Measurements from ENCODE around the gene ACBD6.

The ACBD6 gene

DNA sequence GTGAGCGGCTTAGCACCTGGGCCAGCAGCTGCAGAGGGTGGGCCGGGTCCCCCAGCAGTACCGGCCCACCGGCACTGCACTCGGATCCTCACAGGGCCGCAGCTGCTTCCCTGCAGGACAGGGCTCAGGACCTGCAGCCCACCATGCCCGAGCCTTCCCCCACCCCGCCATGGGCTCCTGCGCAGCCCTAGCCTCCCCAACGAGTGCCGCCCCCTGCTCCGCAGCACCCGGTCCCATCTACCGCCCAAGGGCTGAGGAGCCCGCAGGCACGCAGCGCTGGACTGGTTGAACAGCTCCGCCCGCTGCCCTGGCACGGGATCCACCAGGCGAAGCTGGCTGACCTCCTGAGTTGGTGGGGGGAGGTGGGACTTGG, 6.3 kb upstream of the ACBD6 start:
- POLR2A ChIA-PET: no interaction called here
- Histone ChIP-seq H3K9me3 (ENCODE audit: control insufficient read depth, insufficient read depth, low read depth, low read length) (no peaks in the 10 kb centered on the region), H3K36me3 (ENCODE audit: control insufficient read depth in 2 of 2, insufficient read depth in 1 of 2, low read length in 2 of 2) (no peaks in the 10 kb centered on the region), H3K27ac (ENCODE audit: extremely low read depth, low read depth, low read length) (no peak overlapping the region), H3K4me3 (ENCODE audit: low read depth, low read length) (no peak overlapping the region), H3K4me1 (ENCODE audit: control insufficient read depth, insufficient read depth, low read length) (no peaks in the 10 kb centered on the region)
- CTCF ChIA-PET: interaction anchor here (0.6 to 0.7 kb wide), 2 partner anchors 27 to 657 kb away, joined by 3 read pairs; no protein-coding TSS in a partner anchor
- TF ChIP-seq, protein P1, sequence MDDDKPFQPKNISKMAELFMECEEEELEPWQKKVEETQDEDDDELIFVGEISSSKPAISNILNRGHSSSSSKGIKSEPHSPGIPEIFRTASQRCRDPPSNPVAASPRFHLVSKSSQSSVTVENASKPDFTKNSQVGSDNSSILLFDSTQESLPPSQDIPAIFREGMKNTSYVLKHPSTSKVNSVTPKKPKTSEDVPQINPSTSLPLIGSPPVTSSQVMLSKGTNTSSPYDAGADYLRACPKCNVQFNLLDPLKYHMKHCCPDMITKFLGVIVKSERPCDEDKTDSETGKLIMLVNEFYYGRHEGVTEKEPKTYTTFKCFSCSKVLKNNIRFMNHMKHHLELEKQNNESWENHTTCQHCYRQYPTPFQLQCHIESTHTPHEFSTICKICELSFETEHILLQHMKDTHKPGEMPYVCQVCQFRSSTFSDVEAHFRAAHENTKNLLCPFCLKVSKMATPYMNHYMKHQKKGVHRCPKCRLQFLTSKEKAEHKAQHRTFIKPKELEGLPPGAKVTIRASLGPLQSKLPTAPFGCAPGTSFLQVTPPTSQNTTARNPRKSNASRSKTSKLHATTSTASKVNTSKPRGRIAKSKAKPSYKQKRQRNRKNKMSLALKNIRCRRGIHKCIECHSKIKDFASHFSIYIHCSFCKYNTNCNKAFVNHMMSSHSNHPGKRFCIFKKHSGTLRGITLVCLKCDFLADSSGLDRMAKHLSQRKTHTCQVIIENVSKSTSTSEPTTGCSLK (tag by site-specific recombination; IDR thresholded peaks at IDR 0.05): no peak
- TF ChIP-seq, protein P2, sequence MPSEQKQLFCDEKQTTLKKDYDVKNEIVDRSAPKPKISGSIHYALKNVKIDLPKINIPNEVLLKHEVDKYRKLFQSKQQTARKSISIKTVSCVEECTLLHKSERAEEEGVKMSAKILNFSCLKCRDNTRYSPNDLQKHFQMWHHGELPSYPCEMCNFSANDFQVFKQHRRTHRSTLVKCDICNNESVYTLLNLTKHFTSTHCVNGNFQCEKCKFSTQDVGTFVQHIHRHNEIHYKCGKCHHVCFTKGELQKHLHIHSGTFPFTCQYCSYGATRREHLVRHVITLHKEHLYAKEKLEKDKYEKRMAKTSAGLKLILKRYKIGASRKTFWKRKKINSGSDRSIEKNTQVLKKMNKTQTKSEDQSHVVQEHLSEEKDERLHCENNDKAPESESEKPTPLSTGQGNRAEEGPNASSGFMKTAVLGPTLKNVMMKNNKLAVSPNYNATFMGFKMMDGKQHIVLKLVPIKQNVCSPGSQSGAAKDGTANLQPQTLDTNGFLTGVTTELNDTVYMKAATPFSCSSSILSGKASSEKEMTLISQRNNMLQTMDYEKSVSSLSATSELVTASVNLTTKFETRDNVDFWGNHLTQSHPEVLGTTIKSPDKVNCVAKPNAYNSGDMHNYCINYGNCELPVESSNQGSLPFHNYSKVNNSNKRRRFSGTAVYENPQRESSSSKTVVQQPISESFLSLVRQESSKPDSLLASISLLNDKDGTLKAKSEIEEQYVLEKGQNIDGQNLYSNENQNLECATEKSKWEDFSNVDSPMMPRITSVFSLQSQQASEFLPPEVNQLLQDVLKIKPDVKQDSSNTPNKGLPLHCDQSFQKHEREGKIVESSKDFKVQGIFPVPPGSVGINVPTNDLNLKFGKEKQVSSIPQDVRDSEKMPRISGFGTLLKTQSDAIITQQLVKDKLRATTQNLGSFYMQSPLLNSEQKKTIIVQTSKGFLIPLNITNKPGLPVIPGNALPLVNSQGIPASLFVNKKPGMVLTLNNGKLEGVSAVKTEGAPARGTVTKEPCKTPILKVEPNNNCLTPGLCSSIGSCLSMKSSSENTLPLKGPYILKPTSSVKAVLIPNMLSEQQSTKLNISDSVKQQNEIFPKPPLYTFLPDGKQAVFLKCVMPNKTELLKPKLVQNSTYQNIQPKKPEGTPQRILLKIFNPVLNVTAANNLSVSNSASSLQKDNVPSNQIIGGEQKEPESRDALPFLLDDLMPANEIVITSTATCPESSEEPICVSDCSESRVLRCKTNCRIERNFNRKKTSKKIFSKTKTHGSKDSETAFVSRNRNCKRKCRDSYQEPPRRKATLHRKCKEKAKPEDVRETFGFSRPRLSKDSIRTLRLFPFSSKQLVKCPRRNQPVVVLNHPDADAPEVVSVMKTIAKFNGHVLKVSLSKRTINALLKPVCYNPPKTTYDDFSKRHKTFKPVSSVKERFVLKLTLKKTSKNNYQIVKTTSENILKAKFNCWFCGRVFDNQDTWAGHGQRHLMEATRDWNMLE (tag by site-specific recombination; conservative IDR thresholded peaks at IDR 0.05; ENCODE audit: low read depth): no peak
- TF ChIP-seq ZNF830 (tag by site-specific recombination; IDR thresholded peaks at IDR 0.05; ENCODE audit: low read depth) (no peak), ZNF76 (tag by site-specific recombination; IDR thresholded peaks at IDR 0.05; ENCODE audit: borderline replicate concordance, low read depth) (no peak), SALL2 (tag by site-specific recombination; IDR thresholded peaks at IDR 0.05; ENCODE audit: borderline replicate concordance) (no peak), ZNF280D (tag by site-specific recombination; IDR thresholded peaks at IDR 0.05) (no peak), ZNF214 (tag by site-specific recombination; IDR thresholded peaks at IDR 0.05; ENCODE audit: borderline replicate concordance) (no peak), ZNF2 (tag by site-specific recombination; IDR thresholded peaks at IDR 0.05) (no peak), ZNF148 (tag by site-specific recombination; IDR thresholded peaks at IDR 0.05; ENCODE audit: borderline replicate concordance) (no peak), ZFP3 (tag by site-specific recombination; IDR thresholded peaks at IDR 0.05; ENCODE audit: low read depth) (no peak), ZNF302 (tag by site-specific recombination; IDR thresholded peaks at IDR 0.05; ENCODE audit: low read depth) (no peak), GLIS2 (tag by site-specific recombination; IDR thresholded peaks at IDR 0.05) (no peak), ZNF792 (tag by site-specific recombination; IDR thresholded peaks at IDR 0.05) (no peak), ZNF391 (tag by site-specific recombination; IDR thresholded peaks at IDR 0.05; ENCODE audit: borderline replicate concordance, low read depth) (no peak)

All from HEK293 (cell line).